Neural cell (in vitro differentiated cells): ENCODE results near the gene UGGT2. TPM values are rescaled to one million over a fixed set of nuclear protein-coding genes. Genes with fewer than 3 reads are reported as not detected.

Source experiments
- H2AFZ ChIP-seq: fragments of 200-600, 300-800 bp; sonication (generic), shearing (Covaris generic); 2 replicates; pipeline ENCODE4 v1.6.0; 2014; ENCODE audit warnings: low read depth, mild to moderate bottlenecking, antibody characterized with exemption, low read length, moderate library complexity
- H3F3A ChIP-seq: fragments of 200-600 bp; shearing (Covaris generic); 2 replicates; pipeline ENCODE4 v1.6.1; 2016; ENCODE audit warnings: mild to moderate bottlenecking, moderate library complexity, mixed read lengths, antibody characterized with exemption, low read length; ENCODE audit not compliant: insufficient read depth, poor library complexity, severe bottlenecking
- H3K27ac ChIP-seq: fragments of 200-600, 300-800 bp; sonication (generic), shearing (Covaris generic); 2 replicates; pipeline ENCODE4 v1.5.1; 2014; ENCODE audit warnings: mild to moderate bottlenecking, low read length, moderate library complexity
- H3K27me3 ChIP-seq: fragments of 300-800, 200-600 bp; sonication (generic), shearing (Covaris generic); 2 replicates; pipeline ENCODE4 v1.6.0; 2014; ENCODE audit warnings: mild to moderate bottlenecking, low read depth, low read length, moderate library complexity; ENCODE audit not compliant: insufficient read depth
- H3K36me3 ChIP-seq: fragments of 300-800, 200-600 bp; sonication (generic), shearing (Covaris generic); 2 replicates; pipeline ENCODE4 v1.5.1; 2014; ENCODE audit warnings: mild to moderate bottlenecking, antibody characterized with exemption, low read length, moderate library complexity; ENCODE audit not compliant: insufficient read depth
- H3K4me2 ChIP-seq: fragments of 300-800, 200-600 bp; sonication (generic), shearing (Covaris generic); 2 replicates; pipeline ENCODE4 v1.6.0; 2014; ENCODE audit warnings: mild to moderate bottlenecking, low read length
- H3K4me3 ChIP-seq: fragments of 300-800, 200-600 bp; sonication (generic), shearing (Covaris generic); 2 replicates; pipeline ENCODE4 v1.5.1; 2014; ENCODE audit warnings: mild to moderate bottlenecking, low read length, moderate library complexity
- H3K79me2 ChIP-seq: fragments of 200-600 bp; shearing (Covaris generic); replicated peaks from 2 replicates; pipeline ENCODE4 v1.6.0; 2014; ENCODE audit warnings: mild to moderate bottlenecking, low read length, moderate library complexity; ENCODE audit not compliant: insufficient read depth
- H3K9ac ChIP-seq: fragments of 300-800, 200-600 bp; sonication (generic), shearing (Covaris generic); 2 replicates; pipeline ENCODE4 v1.6.1; 2016; ENCODE audit warnings: mild to moderate bottlenecking, low read length, mixed read lengths
- H3K9me2 ChIP-seq: fragments of 200-600 bp; shearing (Covaris generic); 2 replicates; pipeline ENCODE4 v1.6.1; 2016; ENCODE audit warnings: mild to moderate bottlenecking, low read length, mixed read lengths; ENCODE audit not compliant: insufficient read depth
- H3K9me3 ChIP-seq: fragments of 200-600, 300-800 bp; sonication (generic), shearing (Covaris generic); 2 replicates; pipeline ENCODE4 v1.6.1; 2016; ENCODE audit warnings: mild to moderate bottlenecking, mixed run types, low read length, moderate library complexity, mixed read lengths
- H4K20me1 ChIP-seq: fragments of 200-600 bp; shearing (Covaris generic); 2 replicates; pipeline ENCODE4 v1.6.1; 2016; ENCODE audit warnings: mild to moderate bottlenecking, mixed run types; ENCODE audit not compliant: insufficient read depth
- EP300 ChIP-seq: fragments of 450-650 bp; conservative IDR thresholded peaks from 2 replicates; pipeline ENCODE4 v1.6.1; 2014; ENCODE audit warnings: antibody characterized with exemption, mild to moderate bottlenecking, moderate library complexity; ENCODE audit not compliant: poor library complexity, severe bottlenecking
- EZH2 ChIP-seq: fragments of 200-600, 300-800 bp; shearing (Covaris generic), sonication (generic); IDR thresholded peaks from 2 replicates; pipeline ENCODE4 v1.6.1; 2014; ENCODE audit warnings: antibody characterized with exemption, low read length, borderline replicate concordance, mild to moderate bottlenecking; ENCODE audit not compliant: insufficient read depth, poor library complexity, severe bottlenecking
- MXI1 ChIP-seq: fragments of 450-650 bp; conservative IDR thresholded peaks from 2 replicates; pipeline ENCODE4 v1.6.1; 2014; ENCODE audit warnings: antibody characterized with exemption, mild to moderate bottlenecking; ENCODE audit not compliant: poor library complexity, severe bottlenecking
- POLR2AphosphoS5 ChIP-seq: IDR thresholded peaks from 2 replicates; pipeline ENCODE4 v1.6.1; 2012
- RAD21 ChIP-seq: fragments of 450-650 bp; conservative IDR thresholded peaks from 2 replicates; pipeline ENCODE4 v1.6.1; 2014; ENCODE audit warnings: antibody characterized with exemption, mild to moderate bottlenecking, moderate library complexity
- SMC3 ChIP-seq: fragments of 450-650 bp; conservative IDR thresholded peaks from 2 replicates; pipeline ENCODE4 v1.6.1; 2014; ENCODE audit warnings: antibody characterized with exemption, mild to moderate bottlenecking, moderate library complexity; ENCODE audit not compliant: poor library complexity
- TAF1 ChIP-seq: IDR thresholded peaks from 2 replicates; pipeline ENCODE4 v1.6.1; 2012; ENCODE audit warnings: low read depth
- polyA plus RNA-seq: library from polyadenylated mRNA; depleted of rRNA; stranded (reverse); fragments of >200 nt; gene quantifications from 2 replicates; pipeline ENCODE4 v1.2.3, GENCODE V29; 2014
- TF ChIP-seq, protein P1 (sequence below): IDR thresholded peaks from 2 replicates; pipeline ENCODE4 v1.6.1; 2012; ENCODE audit warnings: borderline replicate concordance
- TF ChIP-seq, protein P2 (sequence below): fragments of 450-650 bp; IDR thresholded peaks from 2 replicates; pipeline ENCODE4 v1.5.1; 2014; ENCODE audit warnings: antibody characterized with exemption, mild to moderate bottlenecking, moderate library complexity; ENCODE audit not compliant: poor library complexity, severe bottlenecking

Gene UGGT2
- polyA plus RNA-seq, 1 donor from 2014 or later = 35.3 TPM

- no peak overlapping the region for H3K27ac ChIP-seq
- H3F3A ChIP-seq = no peaks in the 10 kb centered on the region
- no peaks in the 10 kb centered on the region for H3K79me2 ChIP-seq
- no peak overlapping the region for H3K4me3 ChIP-seq
- H3K36me3 ChIP-seq = no peaks in the 10 kb centered on the region
- H3K9ac ChIP-seq = no peak overlapping the region
- no peak overlapping the region for H3K4me2 ChIP-seq
- no peak overlapping the region for H2AFZ ChIP-seq
- no peaks in the 10 kb centered on the region for H4K20me1 ChIP-seq
- no peak for TF ChIP-seq POLR2AphosphoS5
- TF ChIP-seq EZH2 = no peak
- no peak for TF ChIP-seq EP300
- TF ChIP-seq, protein P1, sequence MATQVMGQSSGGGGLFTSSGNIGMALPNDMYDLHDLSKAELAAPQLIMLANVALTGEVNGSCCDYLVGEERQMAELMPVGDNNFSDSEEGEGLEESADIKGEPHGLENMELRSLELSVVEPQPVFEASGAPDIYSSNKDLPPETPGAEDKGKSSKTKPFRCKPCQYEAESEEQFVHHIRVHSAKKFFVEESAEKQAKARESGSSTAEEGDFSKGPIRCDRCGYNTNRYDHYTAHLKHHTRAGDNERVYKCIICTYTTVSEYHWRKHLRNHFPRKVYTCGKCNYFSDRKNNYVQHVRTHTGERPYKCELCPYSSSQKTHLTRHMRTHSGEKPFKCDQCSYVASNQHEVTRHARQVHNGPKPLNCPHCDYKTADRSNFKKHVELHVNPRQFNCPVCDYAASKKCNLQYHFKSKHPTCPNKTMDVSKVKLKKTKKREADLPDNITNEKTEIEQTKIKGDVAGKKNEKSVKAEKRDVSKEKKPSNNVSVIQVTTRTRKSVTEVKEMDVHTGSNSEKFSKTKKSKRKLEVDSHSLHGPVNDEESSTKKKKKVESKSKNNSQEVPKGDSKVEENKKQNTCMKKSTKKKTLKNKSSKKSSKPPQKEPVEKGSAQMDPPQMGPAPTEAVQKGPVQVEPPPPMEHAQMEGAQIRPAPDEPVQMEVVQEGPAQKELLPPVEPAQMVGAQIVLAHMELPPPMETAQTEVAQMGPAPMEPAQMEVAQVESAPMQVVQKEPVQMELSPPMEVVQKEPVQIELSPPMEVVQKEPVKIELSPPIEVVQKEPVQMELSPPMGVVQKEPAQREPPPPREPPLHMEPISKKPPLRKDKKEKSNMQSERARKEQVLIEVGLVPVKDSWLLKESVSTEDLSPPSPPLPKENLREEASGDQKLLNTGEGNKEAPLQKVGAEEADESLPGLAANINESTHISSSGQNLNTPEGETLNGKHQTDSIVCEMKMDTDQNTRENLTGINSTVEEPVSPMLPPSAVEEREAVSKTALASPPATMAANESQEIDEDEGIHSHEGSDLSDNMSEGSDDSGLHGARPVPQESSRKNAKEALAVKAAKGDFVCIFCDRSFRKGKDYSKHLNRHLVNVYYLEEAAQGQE = no peak
- no peak for TF ChIP-seq MXI1
- TF ChIP-seq TAF1 = no peak
- no peak for TF ChIP-seq RAD21
- TF ChIP-seq, protein P2, sequence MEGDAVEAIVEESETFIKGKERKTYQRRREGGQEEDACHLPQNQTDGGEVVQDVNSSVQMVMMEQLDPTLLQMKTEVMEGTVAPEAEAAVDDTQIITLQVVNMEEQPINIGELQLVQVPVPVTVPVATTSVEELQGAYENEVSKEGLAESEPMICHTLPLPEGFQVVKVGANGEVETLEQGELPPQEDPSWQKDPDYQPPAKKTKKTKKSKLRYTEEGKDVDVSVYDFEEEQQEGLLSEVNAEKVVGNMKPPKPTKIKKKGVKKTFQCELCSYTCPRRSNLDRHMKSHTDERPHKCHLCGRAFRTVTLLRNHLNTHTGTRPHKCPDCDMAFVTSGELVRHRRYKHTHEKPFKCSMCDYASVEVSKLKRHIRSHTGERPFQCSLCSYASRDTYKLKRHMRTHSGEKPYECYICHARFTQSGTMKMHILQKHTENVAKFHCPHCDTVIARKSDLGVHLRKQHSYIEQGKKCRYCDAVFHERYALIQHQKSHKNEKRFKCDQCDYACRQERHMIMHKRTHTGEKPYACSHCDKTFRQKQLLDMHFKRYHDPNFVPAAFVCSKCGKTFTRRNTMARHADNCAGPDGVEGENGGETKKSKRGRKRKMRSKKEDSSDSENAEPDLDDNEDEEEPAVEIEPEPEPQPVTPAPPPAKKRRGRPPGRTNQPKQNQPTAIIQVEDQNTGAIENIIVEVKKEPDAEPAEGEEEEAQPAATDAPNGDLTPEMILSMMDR = no peak
- no peak for TF ChIP-seq SMC3
- H3K27me3 ChIP-seq = no peaks in the 10 kb centered on the region
- no peaks in the 10 kb centered on the region for H3K9me2 ChIP-seq
- H3K9me3 ChIP-seq = no peaks in the 10 kb centered on the region
Observed at GRCh38 chr13:95921485-95921884, 131.7 kb downstream of the UGGT2 start.

DNA sequence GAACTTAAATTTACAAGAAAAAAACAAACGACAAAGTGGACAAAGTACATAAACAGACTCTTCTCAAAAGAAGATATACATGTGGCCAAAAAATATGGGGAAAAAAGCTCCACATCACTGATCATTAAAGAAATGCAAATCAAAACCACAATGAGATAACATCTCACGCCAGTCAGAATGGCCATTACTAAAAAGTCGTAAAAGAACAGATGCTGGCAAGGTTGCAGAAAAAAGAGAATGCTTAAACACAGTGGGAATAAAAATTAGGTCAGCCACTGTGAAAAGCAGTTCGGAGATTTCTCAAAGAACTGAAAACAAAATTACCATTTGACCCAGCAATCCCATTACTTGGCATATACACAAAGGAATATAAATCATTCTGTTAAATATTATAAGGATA lies 132.7 kb downstream of the UGGT2 start:
- Histone ChIP-seq H2AFZ (no peak overlapping the region), H3F3A (no peaks in the 10 kb centered on the region), H4K20me1 (no peaks in the 10 kb centered on the region), H3K4me3 (no peak overlapping the region), H3K4me2 (no peak overlapping the region), H3K9ac (no peak overlapping the region), H3K27ac (no peak overlapping the region), H3K9me3 (no peaks in the 10 kb centered on the region), H3K79me2 (no peaks in the 10 kb centered on the region), H3K27me3 (no peaks in the 10 kb centered on the region), H3K9me2 (no peaks in the 10 kb centered on the region), H3K36me3 (no peaks in the 10 kb centered on the region)
- TF ChIP-seq MXI1 = no peak

GRCh38 chr13:95918860-95919259 lies 134.3 kb downstream of the UGGT2 start:
- no peaks in the 10 kb centered on the region for H3K9me3 ChIP-seq
- no peaks in the 10 kb centered on the region for H3K79me2 ChIP-seq
- TF ChIP-seq MXI1 (no peak), POLR2AphosphoS5 (no peak), TAF1 (no peak), EZH2 (no peak), EP300 (no peak), SMC3 (no peak)
- TF ChIP-seq, protein P2 = no peak
- no peaks in the 10 kb centered on the region for H3K36me3 ChIP-seq
- H3F3A ChIP-seq = no peaks in the 10 kb centered on the region
- no peaks in the 10 kb centered on the region for H3K9me2 ChIP-seq
- H3K9ac ChIP-seq = no peak overlapping the region
- H3K27ac ChIP-seq = no peak overlapping the region
- H3K4me3 ChIP-seq = no peak overlapping the region
- H4K20me1 ChIP-seq = no peaks in the 10 kb centered on the region
- no peak overlapping the region for H3K4me2 ChIP-seq
- H3K27me3 ChIP-seq = no peaks in the 10 kb centered on the region
- no peak overlapping the region for H2AFZ ChIP-seq
